ENCODE measurements around the gene FCRL6. TPM values are rescaled to one million over a fixed set of nuclear protein-coding genes. Genes with fewer than 3 reads are reported as not detected.

Gene FCRL6
- total and polyA plus RNA-seq, 2 donors (not counting 3 experiments of a cell fraction or from before 2014, with no cell fraction given) = 0.06 TPM; not detected in 1

Small RNA genes lying within 50 kb of the gene (small RNA-seq; reads per million reads assigned to genes)
- gene RF00570 (ENCODE audit: insufficient read depth, insufficient read length, low read depth, low replicate concordance) = not detected

Other genes starting within 250 kb of the FCRL6 start
- not detected in 2 replicates for gene APCS, start 214.5 kb upstream of the FCRL6 start, total RNA-seq
- not detected in 2 replicates for gene APCS, start 214.5 kb upstream of the FCRL6 start, polyA plus RNA-seq
- not detected in 2 replicates for gene CRP, start 87.8 kb upstream of the FCRL6 start, total RNA-seq
- not detected in 2 replicates for gene CRP, start 87.8 kb upstream of the FCRL6 start, polyA plus RNA-seq
- 82.5 and 126 TPM in 2 replicates for gene DUSP23, start 21.4 kb upstream of the FCRL6 start, total RNA-seq
- 197 and 295 TPM in 2 replicates for gene DUSP23, start 21.4 kb upstream of the FCRL6 start, polyA plus RNA-seq
- gene SLAMF8, start 24.5 kb downstream of the FCRL6 start, total RNA-seq = not detected in 2 replicates
- not detected in 2 replicates for gene SLAMF8, start 24.5 kb downstream of the FCRL6 start, polyA plus RNA-seq
- gene VSIG8, start 60.3 kb downstream of the FCRL6 start, total RNA-seq = 0.18 TPM in 1 of 2 replicates, not detected in the other
- gene VSIG8, start 60.3 kb downstream of the FCRL6 start, polyA plus RNA-seq = not detected in 2 replicates
- 2.1 and 2.5 TPM in 2 replicates for gene CFAP45, start 97.8 kb downstream of the FCRL6 start, total RNA-seq
- gene CFAP45, start 97.8 kb downstream of the FCRL6 start, polyA plus RNA-seq = 0.13 and 0.25 TPM in 2 replicates
- gene TAGLN2, start 123.1 kb downstream of the FCRL6 start, total RNA-seq = 646 and 750 TPM in 2 replicates
- 1,279 and 1,305 TPM in 2 replicates for gene TAGLN2, start 123.1 kb downstream of the FCRL6 start, polyA plus RNA-seq
- gene IGSF9, start 143.3 kb downstream of the FCRL6 start, total RNA-seq = 0.15 and 0.16 TPM in 2 replicates
- gene IGSF9, start 143.3 kb downstream of the FCRL6 start, polyA plus RNA-seq = 0.10 and 0.15 TPM in 2 replicates
- gene SLAMF9, start 151.9 kb downstream of the FCRL6 start, total RNA-seq = not detected in 2 replicates
- not detected in 2 replicates for gene SLAMF9, start 151.9 kb downstream of the FCRL6 start, polyA plus RNA-seq
- gene PIGM, start 229.6 kb downstream of the FCRL6 start, total RNA-seq = 4.8 and 5.4 TPM in 2 replicates
- gene PIGM, start 229.6 kb downstream of the FCRL6 start, polyA plus RNA-seq = 3.1 and 3.4 TPM in 2 replicates